CD14-positive monocyte (primary cell): Measurements from ENCODE around the gene CHPT1. TPM values are rescaled to one million over a fixed set of nuclear protein-coding genes. Genes with fewer than 3 reads are reported as not detected.

Experiments used
- DNase-seq, 3 donors: peaks; one replicate each; pipeline ENCODE4 v3.0.0-alpha.2; 2011 to 2022
- H2AFZ ChIP-seq: 2 replicates; pipeline ENCODE4 v1.6.0; 2012; ENCODE audit warnings: mild to moderate bottlenecking, low read depth, low read length, inconsistent platforms; ENCODE audit not compliant: insufficient read depth, poor library complexity, severe bottlenecking
- H3K27ac ChIP-seq, 2 donors: 1 replicate in 1 of 2; 2 replicates in 1 of 2; pipeline ENCODE4 v1.5.1; 2012 to 2013; ENCODE audit warnings: low read length in 2 of 2, control low read depth in 1 of 2, inconsistent platforms in 1 of 2, low read depth in 1 of 2, mild to moderate bottlenecking in 1 of 2
- H3K27me3 ChIP-seq, 2 donors: one replicate each; pipeline versions ENCODE4 v1.6.0 to v1.6.1; 2011 to 2013; ENCODE audit warnings: low read length in 2 of 2; ENCODE audit not compliant: control insufficient read depth in 2 of 2, insufficient read depth in 2 of 2
- H3K36me3 ChIP-seq, 2 donors: replicated peaks in 1 of 2; 1 replicate in 1 of 2; 2 replicates in 1 of 2; pipeline versions ENCODE4 v1.5.1 to v1.6.1; 2012 to 2013; ENCODE audit warnings: low read length in 2 of 2, control low read depth in 1 of 2, inconsistent platforms in 1 of 2, mild to moderate bottlenecking in 1 of 2; ENCODE audit not compliant: insufficient read depth in 2 of 2, control insufficient read depth in 1 of 2
- H3K4me1 ChIP-seq, 2 donors: 1 replicate in 1 of 2; 2 replicates in 1 of 2; pipeline versions ENCODE4 v1.5.1 to v1.6.1; 2012 to 2013; ENCODE audit warnings: low read length in 2 of 2, control low read depth in 1 of 2, inconsistent platforms in 1 of 2, mild to moderate bottlenecking in 1 of 2, moderate library complexity in 1 of 2; ENCODE audit not compliant: insufficient read depth in 2 of 2, control insufficient read depth in 1 of 2
- H3K4me2 ChIP-seq: replicated peaks from 2 replicates; pipeline ENCODE3; 2012; ENCODE audit warnings: low read length, moderate library complexity, mild to moderate bottlenecking; ENCODE audit not compliant: poor library complexity, severe bottlenecking; ENCODE audit errors: extremely low read depth
- H3K4me3 ChIP-seq, 3 experiments: fragments of 200-600 bp in 1 of 3; sonication (generic) in 1 of 3; replicated peaks in 1 of 3; 1 replicate in 2 of 3; 2 replicates in 1 of 3; pipeline ENCODE4 v1.5.1; 2011 to 2013; ENCODE audit warnings: low read length in 3 of 3, mild to moderate bottlenecking in 3 of 3, control low read depth in 2 of 3, low read depth in 2 of 3, inconsistent platforms in 1 of 3, moderate library complexity in 1 of 3
- H3K79me2 ChIP-seq: 2 replicates; pipeline ENCODE4 v1.6.0; 2012; ENCODE audit warnings: mild to moderate bottlenecking, control low read depth, inconsistent platforms, low read length, moderate library complexity; ENCODE audit not compliant: insufficient read depth
- H3K9ac ChIP-seq: 2 replicates; pipeline ENCODE4 v1.6.0; 2017; ENCODE audit warnings: low read length, mild to moderate bottlenecking; ENCODE audit not compliant: insufficient read depth, poor library complexity, severe bottlenecking
- H3K9me3 ChIP-seq, 2 donors: replicated peaks in 1 of 2; 1 replicate in 1 of 2; 2 replicates in 1 of 2; pipeline versions ENCODE4 v1.5.1 to v1.6.1; 2012 to 2013; ENCODE audit warnings: low read length in 2 of 2, control low read depth in 1 of 2; ENCODE audit not compliant: control insufficient read depth in 1 of 2, insufficient read depth in 1 of 2
- H4K20me1 ChIP-seq: 2 replicates; pipeline ENCODE4 v1.6.0; 2012; ENCODE audit warnings: mild to moderate bottlenecking, low read length, control low read depth, moderate library complexity; ENCODE audit not compliant: insufficient read depth
- H3K27ac Mint-ChIP-seq, 7 donors: one replicate each; pipeline ENCODE4 v1.8.0; 2020; ENCODE audit warnings: mild to moderate bottlenecking in 7 of 7, mixed read lengths in 7 of 7, moderate library complexity in 6 of 7, inconsistent platforms in 2 of 7
- H3K27me3 Mint-ChIP-seq, 3 donors: one replicate each; pipeline ENCODE4 v1.8.0; 2021 to 2022; ENCODE audit warnings: low read depth in 3 of 3, mild to moderate bottlenecking in 3 of 3, mixed read lengths in 3 of 3, moderate library complexity in 3 of 3, inconsistent platforms in 1 of 3
- H3K36me3 Mint-ChIP-seq, 2 donors: one replicate each; pipeline ENCODE4 v1.8.0; 2020; ENCODE audit warnings: mixed read lengths in 2 of 2, inconsistent platforms in 1 of 2, mild to moderate bottlenecking in 1 of 2
- H3K4me1 Mint-ChIP-seq: one replicate; pipeline ENCODE4 v1.8.0; 2020; ENCODE audit warnings: mild to moderate bottlenecking, mixed read lengths
- H3K4me3 Mint-ChIP-seq, 2 donors: one replicate each; pipeline ENCODE4 v1.8.0; 2020; ENCODE audit warnings: mild to moderate bottlenecking in 2 of 2, mixed read lengths in 2 of 2, moderate library complexity in 1 of 2
- H3K9me3 Mint-ChIP-seq, 7 donors: one replicate each; pipeline ENCODE4 v1.8.0; 2020 to 2022; ENCODE audit warnings: mixed read lengths in 7 of 7, mild to moderate bottlenecking in 6 of 7, moderate library complexity in 6 of 7, inconsistent platforms in 2 of 7
- CTCF ChIP-seq: fragments of 200-600 bp; IDR thresholded peaks from one replicate; pipeline ENCODE4 v1.8.0; 2022; ENCODE audit warnings: antibody characterized with exemption, mild to moderate bottlenecking
- WGBS: methylation state at CpG from one replicate; pipeline ENCODE4 v1.1.5; 2013; ENCODE audit warnings: missing lambda C conversion rate; ENCODE audit not compliant: insufficient coverage; 5-methylcytosine and 5-hydroxymethylcytosine counted together
- intact Hi-C, 2 donors: fragments of 100-400 bp; cut with micrococcal nuclease; formaldehyde crosslinking; loops; one replicate each; pipeline versions ENCODE4 v1.15.0 to v1.15.1; 2023
- polyA plus RNA-seq, 3 donors: library from polyadenylated mRNA; depleted of rRNA in 1 of 3; unstranded in 2 of 3; stranded (reverse) in 1 of 3; fragments of 300-500 nt in 2 of 3; fragments of >200 nt in 1 of 3; fragmentation: Illumina TruSeq in 2 of 3; gene quantifications; 1 replicate in 2 of 3; 2 replicates in 1 of 3; pipeline ENCODE4 v1.2.3, GENCODE V29; 2012 to 2021

Gene CHPT1
- polyA plus RNA-seq, 3 donors = 30.9 to 92.7 (median 36.7) TPM

DNA sequence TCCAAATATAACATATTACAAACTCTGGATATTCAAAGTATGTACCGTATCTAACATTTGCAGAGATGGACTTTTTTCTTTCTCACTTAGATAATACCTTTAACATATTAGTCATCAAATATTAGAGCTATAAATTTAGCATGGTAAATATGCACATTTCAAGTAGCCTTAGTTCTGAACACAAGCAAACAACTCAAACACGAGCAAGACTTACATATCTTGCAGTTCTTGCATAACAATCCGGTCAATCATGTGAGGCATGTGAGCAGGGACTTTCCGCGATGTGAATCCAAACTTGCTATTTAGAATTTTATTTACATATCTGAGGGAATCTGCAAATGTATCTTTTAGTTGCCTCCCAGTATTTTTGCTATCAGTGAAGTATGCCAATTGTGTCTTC, 63.9 kb downstream of the CHPT1 start:
- H3K9ac ChIP-seq = no peak overlapping the region
- no peak overlapping the region for H3K4me3 ChIP-seq
- peak; percentile 7 to 62 (median 36) for DNase-seq
- peaks cover 32 to 36% of the 10 kb centered on the region in 2 donors for H3K4me1 ChIP-seq
- TF ChIP-seq CTCF = no peak
- intact Hi-C loops = no loop called here
- no peak overlapping the region for H3K4me2 ChIP-seq
- no peaks in the 10 kb centered on the region for H4K20me1 ChIP-seq
- WGBS = no CpG with 5 or more reads among the region's 5 CpGs
- Mint-ChIP-seq H3K36me3 (peaks cover 38 to 51% of the 10 kb centered on the region in 2 donors), H3K9me3 (no peaks in the 10 kb centered on the region), H3K4me3 (peak overlapping the region in 1 of 2 donors; percentile 5), H3K27me3 (no peaks in the 10 kb centered on the region), H3K4me1 (peaks cover 28% of the 10 kb centered on the region), H3K27ac (peak overlapping the region in 3 of 7 donors; percentile 25 to 65 (median 33))
- H3K9me3 ChIP-seq = no peaks in the 10 kb centered on the region
- H3K36me3 ChIP-seq = peaks cover 42 to 73% of the 10 kb centered on the region in 2 donors
- no peaks in the 10 kb centered on the region for H3K79me2 ChIP-seq
- H3K27ac ChIP-seq = peak overlapping the region in 1 of 2 donors; percentile 50
- H3K27me3 ChIP-seq = no peaks in the 10 kb centered on the region
- no peak overlapping the region for H2AFZ ChIP-seq

DNA sequence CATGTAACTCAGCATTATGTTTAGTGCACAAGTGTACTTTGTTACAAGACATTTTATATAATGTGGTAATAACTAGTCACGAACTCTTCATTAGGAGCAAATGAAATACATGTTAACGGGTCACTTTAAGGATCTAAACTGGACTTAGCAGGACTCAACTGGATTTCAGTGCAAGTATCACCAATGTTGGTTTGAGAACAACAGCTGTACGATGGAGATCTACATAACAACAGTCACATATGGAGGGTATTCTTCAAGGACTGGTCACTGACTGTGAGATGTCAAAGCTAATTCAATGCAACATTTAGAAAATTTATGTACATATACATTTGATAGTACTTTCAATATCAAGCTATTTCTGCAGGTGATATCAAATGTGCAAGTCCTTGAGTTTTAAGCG, 64.3 kb downstream of the CHPT1 start:
- TF ChIP-seq CTCF = no peak
- intact Hi-C loops = no loop called here
- Histone ChIP-seq H3K27me3 (no peaks in the 10 kb centered on the region), H3K79me2 (no peaks in the 10 kb centered on the region), H3K36me3 (peaks cover 41 to 73% of the 10 kb centered on the region in 2 donors), H3K4me1 (peaks cover 32 to 36% of the 10 kb centered on the region in 2 donors), H3K4me3 (no peak overlapping the region), H3K27ac (peak overlapping the region in 1 of 2 donors; percentile 50), H3K9ac (no peak overlapping the region), H2AFZ (no peak overlapping the region), H3K4me2 (no peak overlapping the region), H3K9me3 (no peaks in the 10 kb centered on the region), H4K20me1 (no peaks in the 10 kb centered on the region)
- Mint-ChIP-seq H3K4me3 (no peak overlapping the region), H3K27me3 (no peaks in the 10 kb centered on the region), H3K27ac (peak overlapping the region in 2 of 7 donors; percentile 15 to 65), H3K9me3 (no peaks in the 10 kb centered on the region), H3K36me3 (peaks cover 38 to 51% of the 10 kb centered on the region in 2 donors), H3K4me1 (peaks cover 28% of the 10 kb centered on the region)
- WGBS = no CpG with 5 or more reads among the region's 4 CpGs
- DNase-seq = no peak
